ENCODE measurements around the gene SLC26A2.

Gene SLC26A2

DNA sequence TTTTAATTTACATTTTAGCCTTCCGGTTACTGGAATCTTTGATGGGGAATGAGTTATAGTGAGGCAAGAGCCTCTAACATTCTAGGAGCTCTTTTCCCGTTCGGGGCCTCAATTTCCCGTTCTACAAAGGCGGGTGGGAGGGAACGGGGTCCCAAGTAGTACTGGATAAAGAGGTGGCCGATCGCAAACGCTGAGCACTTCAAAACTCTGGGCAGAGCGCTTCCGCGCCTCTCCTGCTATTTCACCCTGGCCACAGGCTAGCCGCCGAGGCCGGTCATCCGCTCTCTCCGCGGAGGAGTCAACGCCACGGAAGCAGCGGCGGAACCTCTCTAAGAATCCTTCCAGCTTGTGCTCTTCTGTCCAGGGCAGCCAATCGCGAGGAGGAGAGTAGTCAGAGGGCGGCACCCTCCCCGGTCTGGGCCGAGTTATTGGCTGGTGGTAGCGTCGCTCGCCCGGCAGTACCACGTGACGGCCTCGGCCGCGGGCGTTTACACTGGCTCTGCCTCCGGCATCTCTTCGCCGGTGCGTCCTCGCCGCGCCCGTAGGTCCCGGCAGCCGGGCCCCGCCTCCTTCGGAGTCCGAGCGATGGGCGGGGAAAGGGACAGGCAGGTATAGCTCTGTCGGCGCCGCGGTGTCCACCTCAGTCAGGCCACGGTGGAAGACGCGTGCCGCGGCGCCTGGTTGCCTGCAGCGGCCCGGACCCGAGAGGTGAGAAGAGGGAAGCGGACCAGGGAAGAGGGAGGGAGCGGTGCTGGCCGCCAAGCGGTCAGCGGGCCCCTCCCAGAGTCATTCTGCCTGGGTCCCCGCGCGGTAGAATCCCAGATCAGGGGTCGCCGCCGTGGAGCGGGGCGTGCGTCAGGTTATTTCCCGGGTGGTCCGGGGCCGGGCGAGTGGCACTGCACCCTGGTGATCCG lies at the start of gene SLC26A2:
Gene SLC26A2 (plus strand): TSS at position 487 of the 914 bp plus-strand sequence. CDS start 16,895 bp downstream, outside the sequence.
- peak; percentile 96 for DNase-seq

GRCh38 chr5:149911031-149911430 lies 49.5 kb upstream of the SLC26A2 start:
- DNase-seq, result no peak

GRCh38 chr5:149912226-149912871 lies 48.2 kb upstream of the SLC26A2 start:
- DNase-seq, result no peak

DNA sequence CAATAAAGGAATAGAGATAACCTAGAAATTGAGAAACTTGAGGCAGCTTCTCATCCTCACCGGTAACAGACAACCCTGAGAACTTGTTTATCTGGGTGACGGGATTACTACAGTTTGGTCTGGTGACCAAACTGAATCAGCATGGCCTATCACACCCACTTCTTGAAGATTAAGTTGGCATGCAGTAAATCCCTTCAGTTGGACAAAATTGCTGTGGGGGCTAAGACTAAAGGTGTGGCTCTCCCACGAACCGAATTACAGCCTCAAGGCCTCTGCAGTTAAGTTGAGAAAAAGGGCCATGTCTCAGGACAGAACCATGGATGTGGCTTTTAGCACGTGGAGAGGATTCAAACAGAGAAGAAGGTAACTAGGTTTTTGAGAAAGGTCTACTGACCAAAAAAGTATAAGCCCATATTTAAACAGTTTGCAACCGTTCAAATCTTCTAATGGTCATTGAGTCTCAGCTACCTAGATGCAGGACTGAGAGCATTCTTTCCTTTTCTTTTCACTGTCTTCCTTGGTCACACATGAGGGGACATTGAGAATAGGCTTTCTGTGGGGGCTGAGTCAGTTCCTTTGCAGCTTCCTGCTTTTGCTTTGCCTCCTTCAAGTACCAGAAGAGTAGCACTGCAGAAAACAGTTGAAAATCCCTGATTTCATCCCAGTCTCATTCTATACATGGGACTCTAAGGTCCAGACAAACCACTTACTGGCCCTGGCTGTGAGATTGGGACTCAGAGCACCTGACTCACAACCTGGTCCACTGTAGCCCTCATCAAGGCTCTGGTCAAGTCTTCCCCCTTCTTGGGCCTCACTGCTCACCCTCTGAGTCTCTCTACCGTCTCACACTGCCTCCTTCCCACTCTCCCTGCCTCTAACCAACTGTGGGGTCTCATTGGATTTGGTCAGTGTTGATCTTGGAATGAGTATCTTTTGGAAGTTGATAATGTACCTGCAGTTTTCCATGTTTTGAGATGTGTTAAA lies 46.8 kb upstream of the SLC26A2 start:
- peak; percentile 87 for DNase-seq

DNA sequence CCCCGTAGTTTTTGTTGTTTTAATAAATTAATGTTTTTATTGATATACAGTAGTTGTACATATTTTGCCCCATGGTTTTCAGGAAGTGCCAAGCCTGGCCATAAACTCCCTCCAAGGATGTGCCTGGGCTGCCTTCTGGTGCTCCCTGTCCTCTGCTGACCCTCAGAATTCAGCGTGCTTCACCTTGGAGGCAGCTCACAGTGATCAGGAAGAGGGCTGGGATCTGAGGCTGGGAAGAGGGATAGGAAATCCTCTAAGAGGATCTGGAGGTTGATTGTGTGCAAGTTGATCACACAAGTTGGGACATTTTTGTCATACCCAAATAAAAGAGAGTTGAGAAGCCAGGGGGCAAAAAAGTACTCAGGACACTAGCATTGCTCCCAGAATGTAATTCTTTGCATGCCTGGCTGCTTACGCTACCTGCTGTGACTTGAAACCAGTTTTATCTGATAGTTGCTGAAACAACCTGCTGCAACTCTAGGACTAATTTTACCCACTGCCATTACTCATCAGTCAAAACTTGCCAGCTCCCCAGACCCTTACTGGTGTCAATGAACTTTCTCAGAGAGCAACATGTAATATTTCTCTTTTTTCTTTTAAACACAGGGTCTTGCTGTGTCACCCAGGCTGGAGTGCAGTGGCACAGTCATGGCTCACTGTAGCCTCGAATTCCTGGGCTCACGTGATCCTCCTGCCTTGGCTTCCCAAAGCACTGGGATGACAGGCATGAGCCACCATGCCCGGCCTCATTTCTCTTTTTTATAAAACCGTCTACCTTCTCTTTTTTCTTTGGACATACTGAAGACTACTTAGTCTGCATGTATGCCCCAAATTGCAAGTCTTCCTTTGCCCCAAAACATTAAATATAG lies 44.9 kb upstream of the SLC26A2 start:
- peak; percentile 13 for DNase-seq

DNA sequence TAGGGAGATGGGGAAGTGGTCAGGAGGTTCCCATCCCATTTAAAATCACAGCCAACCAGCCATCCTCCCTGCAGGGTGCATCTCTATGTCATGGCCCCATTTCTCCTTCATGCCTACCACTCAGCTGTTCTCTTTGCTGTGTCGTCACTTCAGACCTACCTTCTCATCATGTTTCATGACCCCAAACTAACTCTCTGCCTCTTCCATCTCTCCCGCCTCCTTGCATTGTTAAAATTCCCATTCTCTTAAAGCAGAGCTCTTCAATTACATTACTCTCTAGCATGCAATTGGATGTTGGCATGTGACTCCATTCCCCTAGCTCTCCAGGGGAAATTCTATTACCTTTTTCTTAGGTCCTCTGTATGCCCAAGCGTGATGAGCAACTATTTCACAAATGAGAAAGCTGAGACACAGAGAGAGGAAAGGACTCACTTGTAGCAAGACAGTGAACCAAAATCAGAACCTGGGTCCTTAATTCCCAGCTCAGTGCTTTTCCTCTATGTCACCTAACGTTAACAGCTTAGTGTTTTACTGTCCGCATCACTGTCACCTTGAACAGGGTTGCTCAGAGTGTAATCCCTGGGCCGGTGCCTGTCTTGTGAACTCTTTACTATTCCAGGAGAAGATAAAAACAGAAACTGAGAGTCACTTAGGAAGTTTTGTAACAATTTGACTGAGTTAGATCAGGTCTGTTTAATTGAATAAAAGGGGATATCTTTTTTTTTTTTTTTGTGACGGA lies 44.1 kb upstream of the SLC26A2 start:
- no peak for DNase-seq

DNA sequence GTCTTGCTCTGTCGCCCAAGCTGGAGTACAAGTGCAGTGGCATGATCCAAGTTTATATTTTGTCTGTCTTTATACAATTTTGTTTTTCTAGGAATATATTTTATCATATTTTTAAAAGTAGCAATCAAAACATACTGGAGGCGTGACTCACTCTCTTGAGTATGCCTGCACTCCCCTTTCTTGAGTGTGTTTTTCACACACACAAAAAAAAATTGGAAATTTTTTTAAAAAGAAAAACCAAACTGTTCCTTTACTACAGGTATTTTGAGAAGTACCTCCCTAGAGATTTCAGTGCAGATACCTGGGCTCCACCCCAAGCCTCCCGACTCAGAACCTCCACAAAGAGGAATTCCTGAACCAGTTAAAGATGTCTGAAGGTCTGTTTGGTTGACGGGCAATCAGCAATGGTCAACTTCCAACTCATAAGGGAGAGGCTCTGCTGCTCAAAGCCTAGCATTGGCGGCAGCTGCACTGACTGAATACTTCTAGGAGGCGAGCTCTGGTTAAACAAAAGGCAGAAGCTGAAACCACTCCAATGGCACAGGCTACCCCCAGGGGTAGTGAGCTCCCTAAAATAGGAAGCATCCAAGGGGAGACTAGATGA lies 43.4 kb upstream of the SLC26A2 start:
- DNase-seq, result peak; percentile 8

- no peak for DNase-seq
Measured at GRCh38 chr5:149921597-149921996, 39.0 kb upstream of the SLC26A2 start.

- no peak for DNase-seq
Measured at GRCh38 chr5:149922950-149923349, 37.6 kb upstream of the SLC26A2 start.

DNA sequence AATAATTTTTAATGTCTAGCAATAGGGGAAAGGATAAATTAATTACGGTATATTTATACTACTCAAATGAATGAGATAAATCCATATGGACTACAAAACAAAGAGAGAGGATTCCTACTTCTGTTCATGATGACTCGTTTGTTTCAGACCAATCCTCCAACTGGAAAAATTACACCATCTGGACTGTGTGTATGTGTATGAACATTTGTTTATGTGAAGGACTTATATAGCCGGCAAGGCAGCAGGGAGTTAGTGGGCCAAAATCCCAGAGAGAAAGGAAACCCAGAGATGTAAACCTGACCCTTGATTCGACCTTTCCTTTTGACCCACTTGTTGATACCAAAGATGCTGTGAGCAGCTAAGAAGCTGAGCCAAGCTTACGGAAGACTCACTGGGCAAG lies 36.1 kb upstream of the SLC26A2 start:
- no peak for DNase-seq

GRCh38 chr5:149930043-149930748 lies 30.4 kb upstream of the SLC26A2 start:
- no peak for DNase-seq

- DNase-seq, result no peak
Measured at GRCh38 chr5:149930749-149931574, 29.6 kb upstream of the SLC26A2 start.

- no peak for DNase-seq
Measured at GRCh38 chr5:149931992-149932436, 28.5 kb upstream of the SLC26A2 start.

DNA sequence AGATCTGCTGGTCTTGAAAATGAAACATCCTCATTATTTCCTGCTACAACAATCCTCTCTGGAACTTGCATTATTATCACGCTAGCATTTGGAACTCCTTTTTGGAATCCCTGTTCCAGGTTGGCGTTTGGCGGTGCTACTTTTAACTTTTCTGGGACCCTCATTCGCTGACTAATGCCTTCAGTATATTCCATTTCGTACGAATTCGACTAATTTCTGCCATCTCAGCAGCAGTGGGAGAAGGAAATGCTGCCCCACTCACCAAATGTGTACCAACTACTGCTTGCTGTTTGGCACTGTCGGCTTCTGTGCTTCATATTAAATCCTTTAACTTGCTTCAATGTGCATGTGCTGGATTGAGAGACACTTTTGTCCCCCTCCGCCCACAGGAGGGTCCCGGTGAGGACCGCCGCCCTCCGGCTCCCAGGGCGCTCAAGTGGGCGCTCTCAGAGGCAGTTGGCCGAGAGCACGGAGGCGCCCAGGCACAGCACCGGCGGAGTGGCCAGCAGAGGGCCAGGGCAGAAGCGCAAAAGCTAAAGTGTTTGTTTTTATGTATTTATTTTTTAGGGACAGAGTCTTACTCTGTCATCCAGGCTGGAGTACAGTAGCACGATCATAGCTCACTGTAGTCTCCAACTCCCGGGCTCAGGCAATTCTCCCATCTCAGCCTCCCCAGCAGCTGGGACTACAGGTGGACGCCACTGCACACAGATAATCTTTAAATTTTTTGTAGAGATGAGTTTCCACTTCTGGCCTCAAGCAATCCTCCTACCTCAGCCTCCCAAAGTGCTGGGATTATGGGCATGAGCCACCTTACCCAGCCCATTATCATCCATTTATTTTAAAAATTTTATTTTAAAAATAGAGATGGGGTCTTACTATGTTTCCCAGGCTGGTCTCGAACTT lies 27.9 kb upstream of the SLC26A2 start:
- no peak for DNase-seq

- DNase-seq, result no peak
Measured at GRCh38 chr5:149935431-149935901, 25.1 kb upstream of the SLC26A2 start.

GRCh38 chr5:149936044-149936699 lies 24.4 kb upstream of the SLC26A2 start:
- DNase-seq, result no peak

DNA sequence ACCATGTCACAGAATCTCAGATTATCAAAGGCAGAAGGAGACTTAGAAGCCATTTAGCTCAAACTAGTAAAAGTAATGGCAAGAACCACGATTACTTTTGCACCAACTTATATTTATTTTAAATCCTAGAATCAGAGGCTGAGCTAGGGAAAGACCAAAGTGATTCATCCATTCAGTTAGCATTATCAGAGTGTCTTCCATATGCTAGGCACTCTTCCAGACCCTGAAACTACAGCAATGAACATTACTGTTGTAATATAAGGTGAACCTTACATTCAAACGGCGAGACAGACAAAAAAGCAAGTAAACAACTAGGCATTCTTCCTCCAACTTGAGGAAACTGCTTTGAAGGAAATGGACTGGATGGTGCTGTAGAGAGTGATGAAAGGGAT lies 23.9 kb upstream of the SLC26A2 start:
- no peak for DNase-seq
